GM04503 (cell line): ENCODE data around the gene CCDC170.
"Not testable (repeated sequence)": the region's sequence is repeated elsewhere in the genome, so short reads cannot be mapped to it uniquely, and the experiment has no call there.

Experiments used
- DNase-seq: peaks from one replicate; pipeline ENCODE4 v3.0.0-alpha.2; 2012; ENCODE audit warnings: low read depth

CCDC170 gene

DNA sequence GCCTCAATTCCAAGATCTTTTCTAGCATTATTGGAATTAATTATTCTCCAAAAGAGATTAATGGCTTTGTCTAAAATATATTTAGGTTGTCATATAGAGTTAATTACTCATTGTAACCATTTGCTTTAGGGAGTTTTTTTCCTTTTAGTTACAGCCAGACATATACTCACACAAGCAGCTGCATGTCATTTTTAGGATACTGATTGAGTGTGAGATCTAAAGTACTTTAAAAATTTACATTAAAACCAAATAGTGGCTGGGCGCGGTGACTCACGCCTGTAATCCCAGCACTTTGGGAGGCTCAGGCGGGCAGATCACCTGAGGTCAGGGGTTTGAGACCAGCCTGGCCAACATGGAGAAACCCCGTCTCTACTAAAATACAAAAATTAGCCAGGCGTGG is 51.1 kb downstream of the CCDC170 start:
- not testable (repeated sequence) for DNase-seq

DNA sequence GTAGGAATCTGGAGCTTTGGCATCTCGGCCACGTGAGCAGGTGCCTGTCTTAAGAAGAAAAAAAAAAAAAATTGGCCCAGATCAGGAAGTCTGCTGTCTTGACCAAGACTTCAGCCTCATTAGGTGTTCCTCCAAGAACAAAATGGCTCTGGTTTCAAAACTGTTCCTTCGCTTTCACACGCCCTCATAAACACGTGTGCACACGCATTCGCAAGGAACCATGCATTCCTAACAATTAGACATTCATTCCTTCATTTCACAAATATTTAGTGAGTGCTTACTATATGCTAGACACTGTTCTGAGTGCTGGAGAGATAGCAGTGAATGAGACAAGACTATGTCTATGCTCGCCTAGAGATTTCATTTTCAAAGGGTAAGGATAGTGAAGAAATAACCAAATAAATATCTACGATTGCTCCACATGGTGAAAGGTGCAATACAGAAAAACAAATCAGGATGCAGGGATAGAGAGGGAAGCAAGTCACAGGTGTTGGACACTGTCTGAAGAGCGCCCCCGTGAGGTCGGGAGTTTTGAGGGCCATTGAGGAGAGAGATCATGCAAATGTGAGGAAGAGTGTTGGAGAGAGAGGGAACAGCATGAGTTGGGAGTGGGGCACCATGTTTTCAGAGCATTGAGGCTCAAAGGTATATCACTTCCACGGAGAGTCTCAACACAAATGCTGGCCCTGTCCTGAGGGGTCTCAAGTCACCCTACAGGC is 53.3 kb downstream of the CCDC170 start:
- no peak for DNase-seq

DNA sequence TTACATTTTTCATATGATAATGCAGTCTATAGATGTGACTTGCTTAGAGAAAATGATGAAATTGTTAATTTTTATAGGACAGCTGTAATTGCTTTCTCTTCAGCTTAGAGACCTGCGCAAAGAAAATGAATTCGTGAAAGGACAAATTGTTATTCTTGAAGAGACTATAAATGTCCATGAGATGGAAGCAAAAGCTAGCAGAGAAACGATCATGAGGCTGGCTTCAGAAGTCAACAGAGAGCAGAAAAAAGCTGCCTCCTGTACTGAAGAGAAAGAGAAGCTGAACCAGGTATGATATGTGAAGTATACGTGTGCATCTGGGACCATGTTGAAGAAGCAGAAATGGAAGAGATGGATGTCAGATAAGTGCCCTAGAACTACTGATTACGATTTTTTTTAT is 54.4 kb downstream of the CCDC170 start:
- no peak for DNase-seq

DNA sequence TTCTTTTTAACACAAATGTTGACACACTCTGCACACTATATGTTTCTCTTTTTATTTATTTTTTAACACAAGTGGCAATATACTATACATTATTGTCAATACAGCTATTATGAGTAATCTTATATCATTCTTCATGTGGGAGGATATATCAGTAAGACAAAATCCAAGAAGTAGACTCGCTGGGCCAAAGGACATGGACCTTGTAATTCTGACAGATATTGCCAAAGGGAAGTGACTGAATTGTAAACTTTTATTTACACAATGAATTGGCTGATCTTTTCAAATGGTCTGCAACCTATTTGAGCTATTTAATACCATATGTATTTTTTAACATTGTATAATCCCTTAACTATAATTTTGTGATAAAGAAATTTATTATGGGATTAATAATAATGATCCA is 56.0 kb downstream of the CCDC170 start:
- DNase-seq, result no peak

DNA sequence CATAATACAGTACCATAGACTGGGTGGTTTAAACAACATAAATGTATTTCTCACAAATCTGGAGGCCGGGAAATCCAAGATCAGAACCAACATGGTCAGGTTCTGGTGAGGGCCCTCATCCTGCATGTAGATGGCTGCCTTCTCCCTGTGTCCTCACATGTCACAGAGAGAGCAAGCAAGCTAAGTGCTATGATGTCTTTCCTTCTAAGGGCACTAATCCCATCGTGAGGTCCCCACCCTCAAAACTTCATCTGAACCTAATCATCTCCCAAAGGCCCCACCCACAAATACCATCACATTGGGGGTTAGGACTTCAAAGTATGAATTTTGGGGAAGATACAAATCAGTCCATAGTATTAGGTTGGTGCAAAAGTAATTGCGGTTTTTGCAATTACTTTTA is 56.8 kb downstream of the CCDC170 start:
- no peak for DNase-seq

DNA sequence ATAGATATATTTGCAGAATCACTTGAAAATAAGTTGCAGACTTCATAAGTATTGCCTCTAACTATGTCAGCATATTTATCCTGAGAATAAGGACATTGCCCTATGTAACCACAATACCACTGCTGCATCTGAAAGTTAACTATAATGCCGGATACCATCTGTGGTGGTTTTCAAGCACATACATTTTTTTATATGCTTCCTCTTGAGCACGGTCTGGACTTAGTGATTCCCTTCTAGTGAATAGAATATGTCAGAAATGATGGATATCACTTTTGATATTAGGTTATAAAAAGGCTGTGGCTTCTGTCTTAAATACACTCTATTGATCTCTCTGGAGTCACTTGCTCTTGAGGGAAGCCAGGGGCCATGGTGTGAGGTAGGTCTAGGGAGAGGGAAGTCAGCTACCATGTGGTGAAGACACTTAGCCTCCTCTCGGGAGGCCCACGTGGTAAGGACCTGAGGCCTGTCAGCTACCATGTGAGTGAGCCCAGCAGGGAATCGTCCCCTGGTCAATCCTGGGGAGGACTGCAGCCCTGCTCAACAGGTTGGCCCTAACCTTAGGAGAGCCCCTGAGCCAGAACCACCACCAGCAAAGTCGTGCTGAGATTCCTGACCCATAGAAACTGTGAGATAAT is 57.5 kb downstream of the CCDC170 start:
- DNase-seq, result no peak

DNA sequence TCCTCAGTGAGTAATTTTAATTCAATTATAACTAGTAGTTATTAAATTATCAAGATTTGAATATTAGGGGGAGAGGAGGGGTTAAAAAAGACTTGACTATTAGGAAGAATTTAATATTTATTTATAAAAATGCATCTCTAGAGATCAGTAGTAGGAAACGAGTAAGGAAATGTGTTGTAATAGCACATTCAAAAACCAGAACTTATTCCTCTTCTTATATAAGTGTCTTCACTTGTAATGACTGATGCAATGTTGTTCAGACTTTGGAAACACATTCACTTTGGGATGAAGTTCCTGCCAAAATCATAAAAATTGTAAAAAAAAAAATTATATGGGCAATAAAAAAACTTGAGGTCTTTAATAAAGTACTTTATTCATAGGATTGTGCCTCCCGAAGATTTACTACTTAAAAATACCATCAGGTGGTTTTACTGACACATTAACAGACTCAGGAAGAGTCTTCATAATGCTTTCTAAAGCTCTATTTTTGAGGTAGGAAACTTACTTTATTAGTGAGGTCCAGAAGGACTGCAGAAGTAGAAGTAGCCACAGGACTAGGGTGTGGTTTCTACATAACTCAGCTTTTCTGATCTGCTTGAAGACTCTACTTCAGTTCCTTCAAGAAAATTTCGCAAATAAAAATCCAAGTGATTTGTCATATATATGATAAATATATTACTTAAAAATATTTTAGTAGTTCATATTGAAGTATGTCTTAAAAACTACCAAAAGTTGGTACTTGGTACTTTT is 59.8 kb downstream of the CCDC170 start:
- DNase-seq, result no peak

DNA sequence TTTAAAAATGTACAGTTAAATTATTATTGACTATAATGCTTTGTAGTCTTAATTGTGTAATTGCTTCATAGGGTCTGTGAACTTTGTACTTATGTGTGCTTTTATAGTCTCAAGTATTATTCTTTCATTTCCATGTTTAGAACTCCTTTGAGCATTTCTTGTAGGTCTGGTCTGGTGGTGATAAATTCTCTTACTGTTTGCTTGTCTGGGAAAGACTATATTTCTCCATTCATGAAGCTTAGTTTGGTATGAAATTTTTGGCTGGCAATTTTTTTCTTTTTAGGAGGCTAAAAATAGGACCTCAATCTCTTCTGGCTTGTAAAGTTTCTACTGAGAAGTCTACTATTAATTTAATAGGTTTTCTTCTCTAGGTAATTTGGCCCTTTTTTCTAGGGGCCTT is 67.4 kb downstream of the CCDC170 start:
- no peak for DNase-seq

DNA sequence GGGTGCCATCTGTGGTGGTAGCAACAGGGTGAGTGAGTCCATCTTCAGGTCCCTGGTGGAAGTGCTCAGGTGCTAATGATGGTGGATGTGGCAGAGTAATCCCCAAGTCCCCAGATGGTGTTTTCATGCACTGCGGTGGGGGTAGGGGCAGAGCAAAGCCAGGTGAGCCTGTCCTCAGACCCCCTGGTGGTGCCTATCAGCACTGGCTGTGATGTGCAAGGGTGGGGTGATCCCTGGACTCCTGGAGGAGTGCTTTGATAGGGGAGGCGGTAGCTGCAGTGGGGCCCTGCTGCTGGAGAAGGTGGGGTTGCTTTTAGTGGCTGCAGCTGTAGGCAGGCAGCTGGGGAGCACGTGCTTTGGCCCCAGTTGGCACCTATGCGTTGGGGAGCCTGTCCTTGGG is 70.8 kb downstream of the CCDC170 start:
- DNase-seq, result no peak

DNA sequence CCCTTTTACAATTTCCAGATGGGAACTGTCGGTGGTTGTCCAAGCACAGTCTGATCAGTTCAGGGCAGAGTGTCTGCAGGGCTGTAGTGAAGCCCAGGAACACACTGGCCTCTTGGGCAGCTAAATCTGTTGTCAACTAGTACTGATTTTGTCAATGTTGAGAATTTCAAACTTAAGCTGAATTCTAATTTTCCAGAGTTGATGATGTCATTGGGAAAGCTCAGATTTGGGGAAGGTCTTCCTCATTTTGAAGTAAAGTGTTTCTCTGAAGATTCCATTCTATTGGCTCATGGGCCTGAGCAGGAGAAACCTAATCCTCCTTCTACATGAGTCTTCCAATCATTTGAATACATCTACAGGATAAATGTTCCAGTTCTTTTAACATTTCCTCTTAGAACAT is 72.1 kb downstream of the CCDC170 start:
- no peak for DNase-seq

DNA sequence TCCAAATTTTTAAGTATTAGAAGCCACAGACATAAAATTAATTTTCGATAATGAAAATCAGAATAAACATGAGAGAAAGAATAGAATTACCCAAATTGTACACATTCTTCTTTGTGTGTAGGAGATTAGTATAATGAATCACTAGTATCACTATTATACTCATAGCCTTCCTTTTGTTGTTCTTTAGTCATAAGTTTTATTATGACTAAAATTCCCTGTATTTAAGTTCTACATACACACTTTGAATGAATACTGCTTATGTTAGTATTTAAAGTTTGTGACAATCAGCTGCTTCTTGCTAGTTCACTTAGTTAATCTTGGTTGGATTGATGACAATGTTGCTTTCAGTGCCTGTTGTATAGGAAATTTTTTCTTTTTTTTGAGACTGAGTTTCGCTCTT is 72.7 kb downstream of the CCDC170 start:
- no peak for DNase-seq

DNA sequence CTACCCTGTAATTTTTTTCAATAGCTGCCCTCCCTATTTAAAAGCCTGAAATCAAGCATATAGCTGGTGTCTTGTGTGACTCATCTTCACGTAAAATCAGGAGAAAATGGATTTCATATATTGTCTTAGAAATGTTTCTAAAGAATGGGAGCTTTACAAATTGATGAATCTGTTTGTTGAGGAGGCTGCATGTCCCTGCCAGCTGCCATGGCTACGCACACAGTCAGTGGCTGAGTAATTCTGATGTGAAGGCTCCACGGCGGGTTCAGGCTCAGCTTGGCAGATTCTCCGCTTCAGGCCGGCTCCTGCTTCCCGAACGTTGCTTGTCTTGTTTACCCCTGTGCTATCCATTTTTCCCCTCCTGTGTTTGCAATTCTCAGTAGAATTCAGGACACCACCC is 82.8 kb downstream of the CCDC170 start:
- no peak for DNase-seq

DNA sequence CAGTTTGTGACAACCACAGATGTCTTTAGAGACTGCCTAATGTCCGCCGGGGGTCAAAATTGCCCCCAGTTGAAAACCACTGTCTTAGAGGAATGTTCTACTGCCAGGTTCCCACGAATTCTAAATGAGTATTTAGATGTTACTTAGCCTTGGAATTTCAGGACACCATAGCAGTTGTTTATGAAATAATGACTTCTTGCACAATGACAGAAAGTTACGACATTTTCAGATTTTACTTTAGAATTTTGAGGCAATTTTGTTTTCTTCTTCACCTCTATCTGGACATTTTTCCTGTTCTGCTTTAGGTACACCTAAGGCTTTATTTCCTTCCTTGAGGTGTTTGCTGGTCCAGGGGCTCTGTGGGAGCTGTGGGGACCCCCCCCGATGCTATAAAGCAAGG is 83.4 kb downstream of the CCDC170 start:
- DNase-seq, result no peak

DNA sequence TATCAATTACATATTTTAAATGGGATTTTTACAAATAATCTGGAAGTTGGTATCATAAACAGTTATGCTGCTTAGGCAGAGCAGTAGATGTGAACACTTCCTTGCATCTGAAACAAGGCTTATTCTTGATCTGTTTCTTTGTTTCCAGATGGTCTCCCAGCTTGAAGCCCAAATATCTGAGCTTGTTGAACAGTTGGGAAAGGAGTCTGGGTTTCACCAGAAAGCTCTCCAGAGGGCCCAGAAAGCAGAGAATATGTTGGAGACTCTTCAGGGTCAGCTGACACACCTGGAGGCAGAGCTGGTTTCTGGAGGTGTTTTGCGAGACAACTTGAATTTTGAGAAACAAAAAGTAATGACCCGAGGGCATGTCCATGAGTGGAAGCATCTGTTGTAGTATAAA is 91.9 kb downstream of the CCDC170 start:
- no peak for DNase-seq

DNA sequence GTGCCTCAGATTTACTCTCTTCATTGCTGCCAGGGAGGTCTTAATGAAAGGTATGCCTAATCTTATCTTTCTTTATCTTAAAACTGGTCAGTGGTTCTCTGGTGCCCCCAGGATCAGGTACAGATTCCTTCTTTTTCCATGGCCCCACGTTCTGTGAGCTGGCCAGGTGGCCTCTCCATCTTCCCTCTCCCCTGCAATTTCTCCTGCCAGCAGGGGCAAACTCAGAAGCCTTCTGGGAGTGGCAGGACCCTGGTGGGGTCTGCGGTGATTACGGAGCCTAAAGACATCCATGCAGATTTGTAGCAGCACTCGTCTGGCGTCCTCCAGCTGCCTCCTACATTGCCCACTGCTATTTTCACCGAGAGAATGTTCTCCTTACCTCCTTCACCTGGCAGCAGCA is 95.8 kb downstream of the CCDC170 start:
- DNase-seq, result no peak

DNA sequence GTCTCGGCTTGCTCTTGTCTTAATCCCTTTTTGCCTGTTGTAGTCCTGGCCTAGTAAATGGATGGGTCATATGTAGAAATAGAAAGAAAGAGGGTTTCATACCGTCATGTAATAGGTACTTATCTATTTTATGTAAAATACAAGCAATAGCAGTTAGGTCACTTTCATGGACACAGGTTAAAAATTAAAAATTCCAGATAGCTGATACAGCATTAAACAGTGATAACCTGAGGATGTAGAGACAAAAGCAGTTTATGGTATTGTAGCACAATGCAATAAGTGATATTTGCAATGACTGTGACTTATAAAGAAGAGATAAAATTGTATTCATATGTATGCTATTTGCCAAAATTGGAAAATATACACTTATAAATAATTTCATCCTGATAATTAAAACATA is 96.9 kb downstream of the CCDC170 start:
- no peak for DNase-seq

DNA sequence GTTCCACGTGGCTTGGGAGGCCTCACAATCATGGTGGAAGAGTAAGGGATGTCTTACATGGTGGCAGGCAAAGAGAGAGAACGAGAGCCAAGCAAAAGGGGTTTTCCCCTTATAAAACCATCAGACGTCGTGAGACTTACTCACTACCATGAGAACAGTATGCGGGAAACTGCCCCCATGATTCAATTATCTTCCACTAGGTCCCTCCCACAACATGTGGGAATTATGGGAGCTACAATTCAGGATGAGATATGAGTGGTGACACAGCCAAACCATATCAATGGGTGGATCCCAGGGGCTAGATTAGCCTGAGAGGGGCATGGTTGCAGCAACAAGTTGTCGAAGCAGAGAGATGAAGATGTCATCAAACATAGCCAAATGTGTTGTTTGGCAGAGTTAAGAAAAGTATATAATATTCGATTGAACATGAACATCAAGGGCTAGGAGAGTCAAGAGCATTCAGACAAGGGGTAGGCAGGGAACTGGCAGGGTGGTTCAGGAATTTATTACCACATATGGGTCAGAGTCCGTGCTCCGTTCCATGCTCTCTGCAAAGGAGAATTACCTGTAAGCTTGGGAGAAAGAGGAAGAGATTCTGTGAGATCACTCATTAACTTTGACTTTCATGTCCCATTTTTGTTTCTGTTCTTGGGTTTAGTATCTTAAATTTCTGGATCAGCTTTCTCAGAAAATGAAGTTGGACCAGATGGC is 98.8 kb downstream of the CCDC170 start:
- no peak for DNase-seq

DNA sequence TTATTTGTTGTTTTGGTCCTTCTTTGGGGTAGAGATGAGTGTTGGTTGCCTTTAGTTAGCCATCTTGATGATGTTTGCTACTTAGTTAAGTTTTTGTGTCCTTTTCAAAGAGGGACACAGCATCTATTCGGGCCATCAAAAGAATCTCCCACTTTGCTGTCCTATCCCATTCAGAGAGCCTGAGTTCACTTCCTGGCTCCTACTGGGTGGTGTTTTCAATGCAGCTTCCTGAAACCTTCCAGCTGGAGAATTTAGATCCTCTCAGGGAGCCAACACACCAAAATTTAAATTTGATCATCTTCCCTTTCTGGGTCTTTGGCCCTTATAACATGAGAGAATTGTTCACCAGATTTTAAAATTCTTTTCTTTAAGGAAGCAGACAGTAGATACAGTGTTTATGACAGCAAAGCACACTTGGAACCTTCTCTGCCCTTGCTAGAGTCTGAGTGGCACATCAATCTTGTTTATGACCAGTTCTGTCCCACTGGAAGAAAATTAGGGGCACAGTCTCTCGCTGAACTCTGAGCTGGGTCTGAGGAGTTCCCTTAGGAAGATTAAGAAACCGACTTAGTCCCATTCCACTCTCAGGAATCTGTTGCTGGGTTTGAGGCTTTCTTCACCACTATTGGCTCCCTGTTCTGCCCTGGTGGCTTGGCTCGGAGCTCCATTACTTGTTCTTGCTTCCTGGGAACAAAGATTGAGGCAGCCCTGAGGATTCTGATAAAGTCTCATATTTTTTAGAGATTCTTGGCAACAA is 115.5 kb downstream of the CCDC170 start:
- DNase-seq, result no peak

DNA sequence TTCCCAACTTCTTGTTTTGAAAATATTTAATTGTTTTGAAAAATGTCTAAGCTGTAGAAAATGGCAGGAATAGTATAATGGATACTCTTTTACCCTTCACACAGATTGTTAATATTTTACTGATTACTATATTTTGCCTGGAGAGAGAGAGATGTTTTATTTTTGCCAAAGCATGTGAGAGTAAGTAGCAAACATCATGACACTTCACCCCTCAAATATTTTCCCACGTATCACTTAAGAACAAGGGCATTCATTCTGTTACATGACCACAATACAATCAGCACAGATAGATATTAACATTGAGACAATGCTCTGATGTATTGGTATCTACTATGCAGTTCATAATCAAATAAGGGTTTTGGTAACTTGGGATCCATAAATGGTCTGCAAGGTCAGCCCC is 116.5 kb downstream of the CCDC170 start:
- no peak for DNase-seq

DNA sequence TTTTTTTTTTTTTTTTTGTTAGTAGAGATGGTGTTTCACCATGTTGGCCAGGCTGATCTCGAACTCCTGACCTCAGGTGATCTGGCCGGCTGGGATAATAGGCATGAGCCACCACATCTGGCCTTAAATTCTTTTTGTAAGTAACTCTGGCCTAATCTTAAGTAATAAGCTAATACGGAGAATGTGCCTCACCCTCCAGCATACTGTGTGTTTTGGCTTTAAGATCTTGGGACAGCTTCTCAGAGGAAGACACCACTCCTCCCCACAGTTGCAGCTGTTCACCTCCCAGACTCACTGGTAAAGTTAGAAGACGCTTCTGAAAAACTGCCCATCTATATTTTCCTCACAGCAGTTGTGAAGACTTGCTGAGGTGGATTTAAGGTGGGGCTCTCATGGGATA is 120.8 kb downstream of the CCDC170 start:
- no peak for DNase-seq

DNA sequence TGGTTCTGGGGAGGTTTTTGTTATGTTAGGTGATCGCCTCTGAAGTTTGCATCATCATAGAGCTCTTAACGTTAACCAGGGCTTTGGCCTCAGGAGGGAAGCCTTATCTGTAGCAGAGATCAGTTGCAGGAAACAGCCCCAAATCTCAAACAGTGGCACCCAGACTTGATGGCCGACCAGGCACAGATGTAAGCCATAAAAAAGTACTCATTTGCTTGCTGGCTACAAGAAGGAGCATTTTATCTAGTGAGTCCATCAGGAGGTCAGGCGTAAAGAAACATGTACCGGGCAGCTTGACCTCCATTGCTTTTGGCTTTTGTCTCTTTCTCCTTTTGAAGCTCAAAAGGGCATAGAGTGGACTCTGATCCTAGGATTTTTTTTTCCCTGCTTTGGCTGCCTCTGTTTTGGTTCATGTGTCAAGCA is 122.3 kb downstream of the CCDC170 start:
- DNase-seq, result no peak

DNA sequence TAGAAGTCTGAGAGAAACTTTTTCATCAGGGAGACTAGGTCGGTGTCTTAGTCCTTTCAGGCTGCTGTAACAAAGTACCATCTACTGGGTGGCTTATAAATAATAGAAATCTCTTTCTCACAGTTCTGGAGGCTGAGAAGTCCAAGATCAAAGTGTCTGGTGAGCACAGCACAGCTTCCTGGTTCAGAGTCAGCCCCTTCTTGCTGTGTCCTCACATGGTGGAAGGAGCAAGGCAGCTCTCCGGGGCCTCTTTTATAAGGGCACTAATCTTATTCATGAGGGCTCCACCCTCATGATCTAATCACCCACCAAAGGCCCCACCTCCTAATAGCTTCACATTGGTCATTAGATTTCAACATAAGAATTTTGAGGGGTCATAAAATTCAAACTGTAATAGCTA is 122.8 kb downstream of the CCDC170 start:
- no peak for DNase-seq
